SK-N-SH treated with all-trans-retinoic acid at 6 μM for 48 hours (cell line): ENCODE results near the gene MMP21.

ENCODE experiments used
- ATAC-seq: fragments of 200-7000 bp; cut with Tn5 transposase; 3 replicates; pipeline ENCODE4 v1.9.1; 2020; ENCODE audit warnings: mild to moderate bottlenecking, moderate library complexity
- ARNTL ChIP-seq: fragments of 450-650 bp; formaldehyde crosslinking; IDR thresholded peaks from 2 replicates; pipeline ENCODE4 v1.5.0; 2020; ENCODE audit warnings: low read depth, mild to moderate bottlenecking, moderate library complexity, borderline replicate concordance
- BACH2 ChIP-seq: fragments of 250-450 bp; sonication (Bioruptor Pico); IDR thresholded peaks from 2 replicates; pipeline ENCODE4 v1.9.0; 2021; ENCODE audit warnings: mild to moderate bottlenecking, borderline replicate concordance
- CREB5 ChIP-seq: fragments of 250-450 bp; sonication (Bioruptor Pico); IDR thresholded peaks from 2 replicates; pipeline ENCODE4 v1.5.1; 2020; ENCODE audit warnings: low read depth, mild to moderate bottlenecking, moderate library complexity
- CSDC2 ChIP-seq: fragments of 250-450 bp; sonication (Bioruptor Pico); IDR thresholded peaks from 2 replicates; pipeline ENCODE4 v1.5.0; 2020; ENCODE audit warnings: mild to moderate bottlenecking, moderate library complexity
- CSRNP3 ChIP-seq: fragments of 250-450 bp; sonication (Bioruptor Pico); IDR thresholded peaks from 2 replicates; pipeline ENCODE4 v1.5.1; 2021; ENCODE audit warnings: mild to moderate bottlenecking, moderate library complexity
- ESRRG ChIP-seq: fragments of 250-450 bp; sonication (Bioruptor Pico); IDR thresholded peaks from 2 replicates; pipeline ENCODE4 v1.6.1; 2021; ENCODE audit warnings: mild to moderate bottlenecking
- GLIS3 ChIP-seq: fragments of 250-450 bp; sonication (Bioruptor Pico); IDR thresholded peaks from 2 replicates; pipeline ENCODE4 v1.5.0; 2020; ENCODE audit warnings: mild to moderate bottlenecking, moderate library complexity
- ISL1 ChIP-seq: fragments of 250-450 bp; sonication (Bioruptor Pico); IDR thresholded peaks from 2 replicates; pipeline ENCODE4 v2.1.2; 2022; ENCODE audit warnings: mild to moderate bottlenecking, moderate library complexity
- OSR1 ChIP-seq: fragments of 250-450 bp; sonication (Bioruptor Pico); IDR thresholded peaks from 2 replicates; pipeline ENCODE4 v1.8.0; 2022; ENCODE audit warnings: moderate library complexity, mild to moderate bottlenecking, inconsistent platforms
- PATZ1 ChIP-seq: fragments of 250-450 bp; sonication (Bioruptor Pico); IDR thresholded peaks from 2 replicates; pipeline ENCODE4 v1.8.0; 2020; ENCODE audit warnings: mild to moderate bottlenecking, moderate library complexity, borderline replicate concordance
- POU6F1 ChIP-seq: fragments of 250-450 bp; sonication (Bioruptor Pico); IDR thresholded peaks from 2 replicates; pipeline ENCODE4 v1.8.0; 2021; ENCODE audit warnings: low read depth, mild to moderate bottlenecking, moderate library complexity, borderline replicate concordance
- PPARA ChIP-seq: fragments of 250-450 bp; sonication (Bioruptor Pico); IDR thresholded peaks from 2 replicates; pipeline ENCODE4 v1.5.0; 2020; ENCODE audit warnings: mild to moderate bottlenecking, borderline replicate concordance
- SNAI2 ChIP-seq: fragments of 250-450 bp; sonication (Bioruptor Pico); IDR thresholded peaks from 2 replicates; pipeline ENCODE4 v1.5.0; 2020; ENCODE audit warnings: mild to moderate bottlenecking, moderate library complexity
- TCF4 ChIP-seq: fragments of 250-450 bp; sonication (Bioruptor Pico); IDR thresholded peaks from 2 replicates; pipeline ENCODE4 v1.8.0; 2021; ENCODE audit warnings: mild to moderate bottlenecking, moderate library complexity, borderline replicate concordance
- TOX ChIP-seq: fragments of 250-450 bp; sonication (Bioruptor Pico); IDR thresholded peaks from 2 replicates; pipeline ENCODE4 v1.8.0; 2021; ENCODE audit warnings: mild to moderate bottlenecking, moderate library complexity, borderline replicate concordance
- TSHZ2 ChIP-seq: fragments of 250-450 bp; sonication (Bioruptor Pico); IDR thresholded peaks from 2 replicates; pipeline ENCODE4 v1.5.0; 2020; ENCODE audit warnings: mild to moderate bottlenecking, moderate library complexity
- ZFP3 ChIP-seq: fragments of 250-450 bp; sonication (Bioruptor Pico); IDR thresholded peaks from 2 replicates; pipeline ENCODE4 v1.5.0; 2020; ENCODE audit warnings: mild to moderate bottlenecking, moderate library complexity
- ZFP30 ChIP-seq: fragments of 450-650 bp; formaldehyde crosslinking; IDR thresholded peaks from 2 replicates; pipeline ENCODE4 v1.5.0; 2022; ENCODE audit warnings: mild to moderate bottlenecking, moderate library complexity
- ZNF565 ChIP-seq: fragments of 450-650 bp; formaldehyde crosslinking; conservative IDR thresholded peaks from 2 replicates; pipeline ENCODE4 v1.5.0; 2020; ENCODE audit warnings: low read depth, mild to moderate bottlenecking, moderate library complexity
- ZNF70 ChIP-seq: fragments of 450-650 bp; formaldehyde crosslinking; IDR thresholded peaks from 2 replicates; pipeline ENCODE4 v1.5.0; 2020; ENCODE audit warnings: mild to moderate bottlenecking, moderate library complexity
- ZNF8 ChIP-seq: fragments of 450-650 bp; formaldehyde crosslinking; IDR thresholded peaks from 2 replicates; pipeline ENCODE4 v1.5.0; 2020; ENCODE audit warnings: mild to moderate bottlenecking, moderate library complexity

The MMP21 gene

GRCh38 chr10:125797994-125798662 is 22.5 kb upstream of the MMP21 start (continued):
- no peak for TF ChIP-seq PATZ1 (CRISPR knock-in tag)
- no peak for TF ChIP-seq TCF4 (CRISPR knock-in tag)
- TF ChIP-seq OSR1 (CRISPR knock-in tag) = no peak
- TF ChIP-seq CREB5 (CRISPR knock-in tag) = no peak
- no peak for TF ChIP-seq ZNF8 (CRISPR knock-in tag)
- TF ChIP-seq TOX (CRISPR knock-in tag) = no peak
- TF ChIP-seq ZNF70 (CRISPR knock-in tag) = no peak

GRCh38 chr10:125797424-125797823 is 21.8 kb upstream of the MMP21 start:
- TF ChIP-seq ZNF8 (CRISPR knock-in tag) (no peak), SNAI2 (CRISPR knock-in tag) (no peak), ZFP3 (CRISPR knock-in tag) (no peak), ISL1 (CRISPR knock-in tag) (no peak), CSDC2 (CRISPR knock-in tag) (no peak), GLIS3 (CRISPR knock-in tag) (no peak), TOX (CRISPR knock-in tag) (no peak), PPARA (no peak), CSRNP3 (CRISPR knock-in tag) (no peak), TCF4 (CRISPR knock-in tag) (no peak), TSHZ2 (CRISPR knock-in tag) (no peak), OSR1 (CRISPR knock-in tag) (no peak), CREB5 (CRISPR knock-in tag) (no peak), BACH2 (CRISPR knock-in tag) (no peak), ESRRG (CRISPR knock-in tag) (no peak), ZNF565 (no peak), ZFP30 (CRISPR knock-in tag) (no peak), POU6F1 (CRISPR knock-in tag) (no peak), ARNTL (CRISPR knock-in tag) (no peak), ZNF70 (CRISPR knock-in tag) (no peak)
- no peak for ATAC-seq
